Activated CD4-positive, alpha-beta T cell treated with anti-CD3 and anti-CD28 coated beads for 24 hours (primary cell): Measurements from ENCODE around the gene ERCC4.

Source experiments
- DNase-seq, 2 donors: peaks; one replicate each; pipeline ENCODE4 v3.0.0-alpha.2; 2020; ENCODE audit warnings: low read depth in 2 of 2

Gene ERCC4

DNA sequence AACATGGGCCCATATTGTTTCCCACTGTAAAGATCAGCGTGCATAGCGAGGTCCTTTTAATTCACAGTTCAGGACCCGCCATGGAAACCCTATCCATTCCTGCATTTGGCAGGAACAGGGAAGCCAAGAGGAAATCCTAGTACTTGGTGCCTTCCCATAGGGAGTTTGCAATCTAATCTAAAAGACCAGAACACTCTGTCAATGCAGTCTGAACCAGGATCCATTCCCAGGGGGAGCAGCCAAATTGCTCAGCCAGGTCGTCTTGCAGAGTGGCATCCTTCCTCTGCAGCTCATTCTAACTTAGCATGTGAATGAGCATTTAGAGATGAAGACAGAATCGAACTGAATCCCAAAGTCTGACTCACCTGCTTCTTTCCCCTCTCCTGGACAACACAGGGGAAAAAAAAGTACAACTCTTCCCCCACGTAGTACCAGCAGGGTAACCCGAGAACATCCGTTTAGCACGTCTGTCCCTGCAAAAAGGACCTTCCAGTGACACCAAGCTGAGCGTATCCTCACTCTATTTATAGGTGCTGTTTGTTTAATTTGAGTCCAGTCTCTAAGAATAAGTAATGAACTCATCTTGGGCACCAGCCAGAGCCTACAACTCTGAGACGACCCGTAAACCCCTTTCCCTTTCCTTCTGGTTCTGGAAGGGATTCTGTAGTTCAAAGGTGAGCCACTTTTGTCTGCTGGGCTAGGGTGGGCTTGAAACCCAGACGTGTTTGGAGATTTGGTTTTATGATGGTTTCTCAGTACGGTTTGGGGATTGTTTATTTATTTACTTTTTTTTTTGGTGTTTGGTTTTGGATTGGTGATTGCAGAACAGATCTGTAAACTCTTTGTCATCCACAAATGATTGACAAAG is 74.5 kb downstream of the ERCC4 start:
- no peak for DNase-seq

DNA sequence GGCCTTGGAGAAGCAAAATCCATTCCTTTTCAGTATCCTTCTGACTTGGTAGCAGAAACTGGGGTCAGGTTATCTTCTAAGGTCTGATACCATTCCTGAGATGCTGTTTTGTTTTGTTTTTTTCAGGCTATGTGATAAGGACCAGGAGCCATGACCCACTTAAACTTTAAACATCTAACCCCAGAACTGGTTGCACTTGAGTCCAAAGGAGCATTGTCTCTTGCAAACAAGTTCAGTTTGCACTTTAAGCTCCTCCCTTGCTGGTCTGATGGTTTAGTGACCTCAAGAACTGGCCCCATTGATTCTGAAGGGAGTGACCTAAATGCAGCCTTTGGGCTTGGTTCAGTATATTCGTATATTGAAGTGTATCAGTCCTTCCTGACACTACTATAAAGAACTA is 75.2 kb downstream of the ERCC4 start:
- DNase-seq, result no peak

DNA sequence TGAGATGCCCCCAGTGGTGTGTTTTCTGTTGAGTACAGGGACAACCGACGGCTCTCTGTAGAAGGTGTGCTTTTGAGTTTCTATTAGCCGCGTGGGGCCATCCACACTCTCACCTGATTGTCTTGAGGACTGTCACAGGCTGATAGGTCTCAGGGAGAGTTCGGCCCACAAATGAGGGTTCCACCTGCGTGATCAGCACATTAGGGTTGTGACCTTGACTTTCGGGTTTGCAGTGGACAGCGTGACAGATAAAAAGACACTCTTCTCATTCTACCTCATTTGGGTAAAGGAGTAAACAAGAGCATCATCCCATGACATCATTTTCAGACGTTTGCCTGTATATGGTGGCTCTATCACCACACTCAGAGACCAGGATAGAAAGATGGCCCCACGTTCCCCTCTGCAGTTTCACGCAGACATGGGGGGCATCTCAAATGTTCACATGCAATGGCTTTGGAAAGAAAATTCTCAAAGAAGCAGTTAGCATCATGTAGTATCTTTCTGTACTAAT is 76.9 kb downstream of the ERCC4 start:
- no peak for DNase-seq

DNA sequence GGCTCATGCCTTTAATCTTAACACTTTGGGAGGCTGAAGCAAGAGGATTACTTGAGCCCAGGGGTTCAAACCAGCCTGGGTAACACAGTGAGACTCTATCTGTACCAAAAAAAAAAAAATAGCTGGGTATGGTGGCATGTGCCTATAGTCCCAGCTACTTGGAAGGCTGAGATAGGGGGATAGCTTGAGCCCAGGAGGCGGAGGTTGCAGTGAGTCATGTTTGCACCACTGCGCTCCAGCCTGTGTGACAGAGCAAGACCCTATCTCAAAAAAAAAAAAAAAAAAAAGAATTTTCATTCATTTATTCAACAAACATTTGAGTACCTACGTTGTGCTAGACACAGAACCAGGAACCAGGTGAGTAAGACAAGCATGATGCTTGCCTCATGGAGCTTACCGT is 77.6 kb downstream of the ERCC4 start:
- no peak for DNase-seq

DNA sequence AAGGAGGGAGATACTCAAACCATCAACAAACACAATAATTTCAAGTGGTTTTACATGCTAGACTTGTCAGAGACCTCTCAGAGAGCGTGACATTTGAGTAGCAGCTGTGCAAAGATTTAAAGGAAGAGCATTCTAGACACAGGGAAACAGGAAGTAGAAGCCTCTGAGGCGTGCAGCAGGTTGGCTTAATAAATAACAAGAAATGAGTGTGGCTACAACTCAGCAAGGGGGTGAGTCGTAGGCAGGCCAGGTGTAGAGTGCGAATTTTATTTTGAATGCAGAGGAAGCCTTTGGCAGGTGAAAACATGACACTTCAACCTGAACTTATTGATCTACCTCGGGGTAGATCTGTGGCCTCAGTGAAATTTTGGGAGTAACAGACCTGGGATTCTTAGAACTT is 78.0 kb downstream of the ERCC4 start:
- DNase-seq, result no peak

DNA sequence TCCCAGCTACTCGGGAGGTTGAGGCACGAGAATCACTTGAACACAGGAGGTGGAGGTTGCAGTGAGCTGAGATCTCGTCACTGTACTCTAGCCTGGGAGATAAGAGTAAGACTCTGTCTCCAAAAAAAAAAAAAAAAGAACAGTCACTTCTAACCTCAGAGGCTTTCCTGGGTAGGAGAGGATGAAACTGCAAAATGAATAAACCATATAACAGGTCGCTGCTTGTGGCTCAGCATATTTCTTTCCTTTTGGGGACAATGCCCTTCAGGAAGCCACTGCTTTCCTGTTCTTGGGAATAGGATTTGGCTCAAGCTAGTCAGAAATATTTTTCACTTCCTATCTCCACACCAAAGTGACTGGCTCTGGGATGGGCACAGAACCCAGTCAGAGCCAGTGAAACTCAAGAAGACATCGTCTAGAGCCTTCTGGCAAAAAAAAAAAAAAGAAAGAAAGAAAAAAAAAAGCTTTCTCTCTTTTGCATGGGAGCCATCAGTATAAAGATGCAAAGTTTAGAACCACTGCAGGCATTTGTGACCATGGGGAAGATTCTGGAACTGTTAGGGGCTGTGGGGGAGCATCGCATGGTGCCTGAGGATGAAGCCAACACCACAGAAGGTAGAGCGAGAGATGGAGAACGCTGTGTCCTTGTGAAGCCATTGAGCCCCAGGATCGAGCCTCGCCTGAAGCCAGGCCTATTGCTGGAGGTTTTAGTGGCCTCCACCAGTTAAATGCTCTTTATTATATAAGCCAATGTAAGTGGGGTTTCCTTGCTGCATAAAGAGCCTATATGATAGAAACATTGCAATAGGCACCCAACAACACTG is 79.3 kb downstream of the ERCC4 start:
- no peak for DNase-seq

DNA sequence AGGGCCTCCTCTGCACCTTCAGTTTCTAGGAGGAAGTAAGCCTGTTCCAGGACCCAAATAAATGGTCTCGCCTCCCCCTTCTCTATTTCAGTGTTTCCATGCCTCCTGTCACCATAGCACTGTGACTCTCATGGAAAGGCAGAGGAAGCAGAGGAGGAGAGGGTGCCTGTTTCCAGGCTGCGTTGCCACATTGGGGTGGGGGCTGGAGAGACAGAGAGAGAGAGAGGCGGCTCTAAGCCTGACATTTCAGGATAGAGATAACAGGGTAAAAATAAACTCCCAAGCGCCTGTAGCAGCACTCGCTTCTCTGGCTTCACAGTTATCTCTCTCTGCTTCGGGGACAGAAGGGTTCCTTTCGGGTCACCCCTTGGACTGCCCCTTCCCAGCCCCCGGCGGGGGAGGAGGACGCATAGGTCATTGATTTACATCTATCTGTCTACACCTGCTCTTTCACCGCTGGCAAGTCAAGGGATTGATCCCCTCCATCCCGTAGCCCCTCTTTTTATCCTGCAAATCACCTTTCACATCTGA is 80.0 kb downstream of the ERCC4 start:
- DNase-seq, result no peak

DNA sequence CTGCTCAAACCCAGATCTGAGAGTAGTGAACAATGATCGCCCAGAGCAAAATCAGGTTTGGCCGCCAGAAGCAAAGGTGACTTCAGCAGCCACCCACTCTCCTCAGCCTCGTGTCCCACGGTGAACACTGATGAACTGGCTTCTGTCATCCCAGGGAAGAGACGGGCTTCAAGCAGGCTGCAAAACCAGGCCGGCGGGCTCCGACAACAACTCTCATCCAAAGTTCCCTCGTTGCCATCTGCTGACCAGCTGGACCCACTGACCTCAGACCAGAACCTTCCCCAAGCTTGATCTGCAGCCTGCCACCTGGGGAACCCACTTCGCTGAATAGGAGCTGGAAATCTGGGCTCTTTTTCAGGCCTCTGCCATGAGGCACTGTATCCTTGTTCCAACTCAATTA is 81.6 kb downstream of the ERCC4 start:
- no peak for DNase-seq
